ENCODE data around the gene WDR1.

The WDR1 gene

GRCh38 chr4:10116569-10117358 is at the start of gene WDR1:
Gene WDR1, minus strand, starts transcription at chr4:10116799. Its CDS starts 133 bp downstream, at chr4:10116666.
- TF ChIP-seq ZFX (IDR thresholded peaks at IDR 0.05) (peak; percentile 21), CTCF (conservative IDR thresholded peaks at IDR 0.05) (no peak)
- peak within 1 kb of the TSS; percentile 93 for H3K27ac ChIP-seq

- no peak overlapping the region for H3K27ac ChIP-seq
- TF ChIP-seq ZFX (IDR thresholded peaks at IDR 0.05) (no peak), CTCF (conservative IDR thresholded peaks at IDR 0.05) (peak; percentile 76)
Observed at GRCh38 chr4:10164877-10165283, 48.3 kb upstream of the WDR1 start.

GRCh38 chr4:10163296-10163695 is 46.7 kb upstream of the WDR1 start:
- peak overlapping the region; percentile 54 for H3K27ac ChIP-seq
- TF ChIP-seq CTCF (conservative IDR thresholded peaks at IDR 0.05), result no peak
- TF ChIP-seq ZFX (IDR thresholded peaks at IDR 0.05), result no peak

GRCh38 chr4:10162341-10163000 is 45.9 kb upstream of the WDR1 start:
- TF ChIP-seq CTCF (conservative IDR thresholded peaks at IDR 0.05) (no peak), ZFX (IDR thresholded peaks at IDR 0.05) (no peak)

GRCh38 chr4:10161840-10162239 is 45.2 kb upstream of the WDR1 start:
- H3K27ac ChIP-seq, result no peak overlapping the region; the same call in 1 of the 2 replicates
- TF ChIP-seq CTCF (conservative IDR thresholded peaks at IDR 0.05) (no peak), ZFX (IDR thresholded peaks at IDR 0.05) (no peak)

More at GRCh38 chr4:10162341-10163000, 45.9 kb upstream of the WDR1 start:
- peak overlapping the region; percentile 54 for H3K27ac ChIP-seq

GRCh38 chr4:10161146-10161545 is 44.5 kb upstream of the WDR1 start:
- no peak overlapping the region for H3K27ac ChIP-seq
- TF ChIP-seq ZFX (IDR thresholded peaks at IDR 0.05) (no peak), CTCF (conservative IDR thresholded peaks at IDR 0.05) (no peak)

GRCh38 chr4:10160281-10160856 is 43.8 kb upstream of the WDR1 start:
- no peak overlapping the region for H3K27ac ChIP-seq
- TF ChIP-seq CTCF (conservative IDR thresholded peaks at IDR 0.05) (peak; percentile 37), ZFX (IDR thresholded peaks at IDR 0.05) (no peak)

Data from C4-2B (cell line).